ENCODE results near the gene CELF2. TPM values are rescaled to one million over a fixed set of nuclear protein-coding genes. Genes with fewer than 3 reads are reported as not detected.

Gene CELF2
- total RNA-seq, 6 donors from 2014 or later: 82.7 to 193 (median 120) TPM

DNA sequence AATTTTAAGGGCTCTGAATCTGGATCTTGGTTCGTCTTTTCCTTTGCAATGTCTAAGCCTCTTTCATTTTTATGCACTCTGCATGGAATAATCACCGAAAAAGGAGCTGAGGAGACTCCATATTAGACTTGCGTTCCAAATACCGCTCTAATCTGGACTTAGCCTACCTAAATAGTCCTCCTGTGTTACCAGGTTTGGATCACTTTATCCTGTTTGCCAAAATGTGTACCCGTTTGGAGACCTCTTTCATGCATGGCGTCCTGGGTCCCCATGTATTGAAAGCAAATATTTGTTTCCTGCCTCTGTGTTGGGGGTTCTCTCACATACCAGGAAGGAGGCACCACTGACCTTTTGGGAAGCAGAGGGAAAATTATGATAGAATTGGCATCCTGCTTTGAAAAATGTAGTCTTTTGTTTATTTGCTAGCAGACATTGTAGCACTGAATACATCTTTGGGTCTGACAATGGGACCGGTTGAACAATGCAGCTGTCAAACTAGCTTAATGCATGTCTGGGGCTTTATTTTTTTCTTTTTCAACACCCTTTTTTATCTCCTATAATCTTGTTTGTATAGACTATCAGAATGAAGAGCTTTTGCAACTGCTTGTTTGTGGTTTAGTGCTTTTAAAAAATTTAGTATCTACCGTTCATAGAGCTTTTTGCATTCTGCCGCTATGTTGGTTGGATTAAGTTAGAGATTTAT, 11.8 kb upstream of the CELF2 start:
- H3K27me3 ChIP-seq: no peaks in the 10 kb centered on the region
- H3K9me3 ChIP-seq: no peaks in the 10 kb centered on the region
- TF ChIP-seq, protein P1, sequence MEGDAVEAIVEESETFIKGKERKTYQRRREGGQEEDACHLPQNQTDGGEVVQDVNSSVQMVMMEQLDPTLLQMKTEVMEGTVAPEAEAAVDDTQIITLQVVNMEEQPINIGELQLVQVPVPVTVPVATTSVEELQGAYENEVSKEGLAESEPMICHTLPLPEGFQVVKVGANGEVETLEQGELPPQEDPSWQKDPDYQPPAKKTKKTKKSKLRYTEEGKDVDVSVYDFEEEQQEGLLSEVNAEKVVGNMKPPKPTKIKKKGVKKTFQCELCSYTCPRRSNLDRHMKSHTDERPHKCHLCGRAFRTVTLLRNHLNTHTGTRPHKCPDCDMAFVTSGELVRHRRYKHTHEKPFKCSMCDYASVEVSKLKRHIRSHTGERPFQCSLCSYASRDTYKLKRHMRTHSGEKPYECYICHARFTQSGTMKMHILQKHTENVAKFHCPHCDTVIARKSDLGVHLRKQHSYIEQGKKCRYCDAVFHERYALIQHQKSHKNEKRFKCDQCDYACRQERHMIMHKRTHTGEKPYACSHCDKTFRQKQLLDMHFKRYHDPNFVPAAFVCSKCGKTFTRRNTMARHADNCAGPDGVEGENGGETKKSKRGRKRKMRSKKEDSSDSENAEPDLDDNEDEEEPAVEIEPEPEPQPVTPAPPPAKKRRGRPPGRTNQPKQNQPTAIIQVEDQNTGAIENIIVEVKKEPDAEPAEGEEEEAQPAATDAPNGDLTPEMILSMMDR (IDR thresholded peaks at IDR 0.05): no peak
- TF ChIP-seq EP300 (IDR thresholded peaks at IDR 0.05): no peak
- no peak for TF ChIP-seq POLR2AphosphoS5 (IDR thresholded peaks at IDR 0.05)
- no peak for TF ChIP-seq POLR2A (IDR thresholded peaks at IDR 0.05)
- ATAC-seq (ENCODE audit: low FRiP score in 2 of 2) (no peak), DNase-seq (no peak)
- no peaks in the 10 kb centered on the region for H3K36me3 ChIP-seq
- peak overlapping the region in 3 of 4 donors; percentile 30 to 38 (median 34) for H3K4me3 ChIP-seq
- 54 to 56% methylated on average over 9 of the region's 9 CpGs for WGBS, 2 donors
- H3K4me1 ChIP-seq: no peaks in the 10 kb centered on the region
- peak overlapping the region; percentile 25 to 56 (median 37) for H3K27ac ChIP-seq

GRCh38 chr10:11006428-11006825, 11.2 kb upstream of the CELF2 start:
- Histone ChIP-seq H3K27ac (peak overlapping the region in 1 of 4 donors; percentile 25), H3K4me3 (peak overlapping the region in 3 of 4 donors; percentile 30 to 38 (median 34)), H3K27me3 (no peaks in the 10 kb centered on the region), H3K4me1 (no peaks in the 10 kb centered on the region), H3K36me3 (no peaks in the 10 kb centered on the region), H3K9me3 (no peaks in the 10 kb centered on the region)
- 55 to 58% methylated on average over 3 of the region's 3 CpGs for WGBS, 2 donors
- no peak for TF ChIP-seq POLR2A (IDR thresholded peaks at IDR 0.05)
- no peak for TF ChIP-seq EP300 (IDR thresholded peaks at IDR 0.05)
- no peak for TF ChIP-seq POLR2AphosphoS5 (IDR thresholded peaks at IDR 0.05)
- TF ChIP-seq, protein P1 (IDR thresholded peaks at IDR 0.05): no peak
- DNase-seq (no peak), ATAC-seq (ENCODE audit: low FRiP score in 2 of 2) (no peak)

- 91 to 96% methylated on average over 16 of the region's 16 CpGs for WGBS, 2 donors
- TF ChIP-seq, protein P1 (IDR thresholded peaks at IDR 0.05): no peak
- no peak for TF ChIP-seq POLR2A (IDR thresholded peaks at IDR 0.05)
- TF ChIP-seq EP300 (IDR thresholded peaks at IDR 0.05): no peak
- no peak for TF ChIP-seq POLR2AphosphoS5 (IDR thresholded peaks at IDR 0.05)
- ATAC-seq (ENCODE audit: low FRiP score in 2 of 2): no peak
- Histone ChIP-seq H3K36me3 (no peaks in the 10 kb centered on the region), H3K4me1 (peaks cover 0 to 4% (median 0%) of the 10 kb centered on the region in 4 donors), H3K4me3 (no peak overlapping the region), H3K9me3 (no peaks in the 10 kb centered on the region), H3K27ac (no peak overlapping the region), H3K27me3 (no peaks in the 10 kb centered on the region)
- DNase-seq: no peak
These were observed 10.1 kb upstream of the CELF2 start for GRCh38 chr10:11007476-11008020.

GRCh38 chr10:11009471-11010308, 8.0 kb upstream of the CELF2 start:
- 81 to 85% methylated on average over 11 to 13 of the region's 13 CpGs for WGBS, 2 donors
- no peaks in the 10 kb centered on the region for H3K9me3 ChIP-seq
- no peak for DNase-seq
- H3K27me3 ChIP-seq: no peaks in the 10 kb centered on the region
- H3K36me3 ChIP-seq: no peaks in the 10 kb centered on the region
- no peak overlapping the region for H3K4me3 ChIP-seq
- no peak overlapping the region for H3K27ac ChIP-seq
- peak in 1 of 2 donors; percentile 24 for ATAC-seq (ENCODE audit: low FRiP score in 2 of 2)
- TF ChIP-seq POLR2AphosphoS5 (IDR thresholded peaks at IDR 0.05): no peak
- no peak for TF ChIP-seq EP300 (IDR thresholded peaks at IDR 0.05)
- H3K4me1 ChIP-seq: peaks cover 0 to 17% (median 10%) of the 10 kb centered on the region in 4 donors

DNA sequence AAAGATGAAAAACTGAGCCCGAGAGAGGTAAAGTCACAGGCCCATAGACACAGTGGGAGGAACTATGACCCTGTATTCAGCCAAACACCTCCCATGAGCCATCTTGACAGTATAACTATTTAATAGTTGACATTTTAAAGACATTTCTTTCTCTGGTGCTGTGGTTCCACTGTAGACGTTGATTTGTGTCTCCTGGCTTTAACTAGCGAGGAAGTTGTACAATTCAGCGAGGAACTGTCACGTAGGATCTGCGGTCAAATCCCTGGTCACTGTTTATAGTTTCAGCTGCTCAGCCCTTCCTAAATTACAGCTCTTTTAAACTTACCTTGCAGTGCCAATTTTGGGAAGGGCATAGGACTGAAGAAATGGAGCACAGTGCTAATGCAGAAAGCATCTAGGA, 7.1 kb upstream of the CELF2 start:
- no peak for DNase-seq
- 63 to 67% methylated on average over 6 of the region's 6 CpGs for WGBS, 2 donors

More for the DNA sequence above, 7.1 kb upstream of the CELF2 start:
- ATAC-seq (ENCODE audit: low FRiP score in 2 of 2): no peak
- Histone ChIP-seq H3K9me3 (no peaks in the 10 kb centered on the region), H3K4me1 (peaks cover 0 to 24% (median 13%) of the 10 kb centered on the region in 4 donors), H3K27me3 (no peaks in the 10 kb centered on the region), H3K4me3 (no peak overlapping the region), H3K36me3 (no peaks in the 10 kb centered on the region), H3K27ac (no peak overlapping the region)
- TF ChIP-seq, protein P1 (IDR thresholded peaks at IDR 0.05): no peak
- TF ChIP-seq POLR2A (IDR thresholded peaks at IDR 0.05) (no peak), EP300 (IDR thresholded peaks at IDR 0.05) (no peak), POLR2AphosphoS5 (IDR thresholded peaks at IDR 0.05) (no peak)
